ENCODE data around the gene GREM1. TPM values are rescaled to one million over a fixed set of nuclear protein-coding genes. Genes with fewer than 3 reads are reported as not detected.

The GREM1 gene
- total and polyA plus RNA-seq, 4 donors: 0.50 to 6.0 (median 1.5) TPM

Other genes starting within 250 kb of the GREM1 start
- gene GOLGA8N, start 124.5 kb upstream of the GREM1 start, total RNA-seq: 10 to 100 TPM; 10.5 to 12.3 TPM
- 10 to 100 TPM; 13.5 to 21.0 TPM for gene GOLGA8N, start 124.5 kb upstream of the GREM1 start, polyA plus RNA-seq (ENCODE audit: insufficient read length in 2 of 2)
- 10 to 100 TPM; 16.5 to 17.5 TPM for gene ARHGAP11A, start 102.5 kb upstream of the GREM1 start, total RNA-seq
- 10 to 100 TPM; 16.3 to 21.3 TPM for gene ARHGAP11A, start 102.5 kb upstream of the GREM1 start, polyA plus RNA-seq (ENCODE audit: insufficient read length in 2 of 2)
- gene SCG5, start 76.3 kb upstream of the GREM1 start, total RNA-seq: 100 to 1,000 TPM; 115 to 173 TPM
- 100 to 1,000 TPM; 291 TPM for gene SCG5, start 76.3 kb upstream of the GREM1 start, polyA plus RNA-seq (ENCODE audit: insufficient read length in 2 of 2)

Measured in spinal cord (tissue), 4 donors.